MCF 10A (cell line): ENCODE measurements around the gene TSR3. TPM values are rescaled to one million over a fixed set of nuclear protein-coding genes. Genes with fewer than 3 reads are reported as not detected.

Experiments
- BruUV-seq: library from RNA; stranded (reverse); fragments of 400-500 nt; replicated peaks from 2 replicates; lab custom pipeline; 2021; lab: Mats Ljungman, UMichigan
- CTCF ChIA-PET: fragments of 300-600 bp; sonication (Branson Sonifier 250); formaldehyde crosslinking; extraction: SDS; loops from one replicate; lab custom pipeline; 2021; ENCODE audit warnings: antibody characterized with exemption, inconsistent platforms; lab: Yijun Ruan, JAX
- POLR2A ChIA-PET: fragments of 300-600, 350-650 bp; sonication (Branson Sonifier 250); formaldehyde crosslinking; extraction: SDS; loops from one replicate; lab custom pipeline; 2020; ENCODE audit warnings: antibody characterized with exemption, inconsistent platforms; lab: Yijun Ruan, JAX
- DNase-seq: peaks from one replicate; pipeline ENCODE4 v3.0.0-alpha.2; 2018; ENCODE audit not compliant: unreplicated experiment
- H3K27ac Mint-ChIP-seq: one replicate; pipeline ENCODE4 v1.8.0; 2022; ENCODE audit warnings: mild to moderate bottlenecking, low read depth, mixed read lengths; ENCODE audit not compliant: unreplicated experiment
- H3K27me3 Mint-ChIP-seq: one replicate; pipeline ENCODE4 v1.8.0; 2022; ENCODE audit warnings: mixed read lengths; ENCODE audit not compliant: insufficient read depth, unreplicated experiment
- H3K36me3 Mint-ChIP-seq: one replicate; pipeline ENCODE4 v1.8.0; 2022; ENCODE audit warnings: mild to moderate bottlenecking, moderate library complexity, mixed read lengths; ENCODE audit not compliant: insufficient read depth, unreplicated experiment
- H3K4me1 Mint-ChIP-seq: one replicate; pipeline ENCODE4 v1.8.0; 2022; ENCODE audit warnings: mixed read lengths; ENCODE audit not compliant: insufficient read depth, unreplicated experiment
- H3K4me3 Mint-ChIP-seq: one replicate; pipeline ENCODE4 v1.8.0; 2022; ENCODE audit warnings: mild to moderate bottlenecking, moderate library complexity, mixed read lengths; ENCODE audit not compliant: unreplicated experiment
- H3K9me3 Mint-ChIP-seq: one replicate; pipeline ENCODE4 v1.8.0; 2022; ENCODE audit warnings: mixed read lengths; ENCODE audit not compliant: unreplicated experiment
- intact Hi-C: fragments of 100-400 bp; cut with micrococcal nuclease; formaldehyde crosslinking; loops from 2 replicates; pipeline ENCODE4 v1.14.1; 2022
- total RNA-seq: library from RNA; stranded (reverse); gene quantifications from 2 replicates; pipeline ENCODE4 v1.2.3, GENCODE V29; 2022
- TF ChIP-seq, protein P1 (sequence below): fragments of 200-600 bp; IDR thresholded peaks from one replicate; pipeline ENCODE4 v1.8.0; 2022; ENCODE audit warnings: antibody characterized with exemption, mild to moderate bottlenecking; ENCODE audit not compliant: unreplicated experiment

TSR3 gene
- total RNA-seq, 1 experiment from 2014 or later, result 49.6 TPM

DNA sequence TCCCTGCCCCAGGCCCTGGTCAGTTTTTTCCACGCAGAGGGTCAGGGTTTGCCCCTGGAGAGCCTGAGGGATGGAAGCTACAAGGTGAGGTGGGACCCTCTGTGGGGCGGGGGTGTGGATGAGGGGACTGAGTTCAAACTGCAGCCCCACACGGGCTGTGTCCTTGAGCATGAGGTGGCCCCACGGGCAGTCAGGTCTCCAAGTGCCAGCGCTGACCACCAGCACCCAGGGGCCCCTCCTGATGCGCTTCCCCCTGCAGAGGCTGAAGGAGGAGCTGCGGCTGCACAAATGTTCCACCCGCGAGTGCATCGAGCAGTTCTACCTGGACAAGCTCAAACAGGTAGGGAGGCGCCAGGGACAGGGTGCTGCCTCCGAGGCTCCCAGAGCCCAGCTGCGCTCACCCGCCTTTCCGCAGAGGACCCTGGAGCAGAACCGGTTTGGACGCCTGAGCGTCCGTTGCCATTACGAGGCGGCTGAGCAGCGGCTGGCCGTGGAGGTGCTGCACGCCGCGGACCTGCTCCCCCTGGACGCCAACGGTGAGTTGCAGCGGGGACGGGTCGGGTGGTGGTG is 4.3 kb downstream of the TSR3 start:
- TF ChIP-seq, protein P1, sequence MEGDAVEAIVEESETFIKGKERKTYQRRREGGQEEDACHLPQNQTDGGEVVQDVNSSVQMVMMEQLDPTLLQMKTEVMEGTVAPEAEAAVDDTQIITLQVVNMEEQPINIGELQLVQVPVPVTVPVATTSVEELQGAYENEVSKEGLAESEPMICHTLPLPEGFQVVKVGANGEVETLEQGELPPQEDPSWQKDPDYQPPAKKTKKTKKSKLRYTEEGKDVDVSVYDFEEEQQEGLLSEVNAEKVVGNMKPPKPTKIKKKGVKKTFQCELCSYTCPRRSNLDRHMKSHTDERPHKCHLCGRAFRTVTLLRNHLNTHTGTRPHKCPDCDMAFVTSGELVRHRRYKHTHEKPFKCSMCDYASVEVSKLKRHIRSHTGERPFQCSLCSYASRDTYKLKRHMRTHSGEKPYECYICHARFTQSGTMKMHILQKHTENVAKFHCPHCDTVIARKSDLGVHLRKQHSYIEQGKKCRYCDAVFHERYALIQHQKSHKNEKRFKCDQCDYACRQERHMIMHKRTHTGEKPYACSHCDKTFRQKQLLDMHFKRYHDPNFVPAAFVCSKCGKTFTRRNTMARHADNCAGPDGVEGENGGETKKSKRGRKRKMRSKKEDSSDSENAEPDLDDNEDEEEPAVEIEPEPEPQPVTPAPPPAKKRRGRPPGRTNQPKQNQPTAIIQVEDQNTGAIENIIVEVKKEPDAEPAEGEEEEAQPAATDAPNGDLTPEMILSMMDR, result no peak
- Mint-ChIP-seq H3K36me3 (peaks cover 10% of the 10 kb centered on the region), H3K27me3 (no peaks in the 10 kb centered on the region), H3K4me3 (no peak overlapping the region), H3K4me1 (peaks cover 13% of the 10 kb centered on the region), H3K27ac (no peak overlapping the region), H3K9me3 (no peaks in the 10 kb centered on the region)
- intact Hi-C loops, result no loop called here
- CTCF ChIA-PET, result interaction anchor here (0.6 kb wide), 2 partner anchors 185 to 231 kb away, joined by 3 read pairs; no protein-coding TSS in a partner anchor
- POLR2A ChIA-PET, result interaction anchor here (1.2 kb wide), 1 partner anchor 38 kb away, joined by 3 read pairs; no protein-coding TSS in a partner anchor
- BruUV-seq, result no TSS peak
- DNase-seq, result no peak

DNA sequence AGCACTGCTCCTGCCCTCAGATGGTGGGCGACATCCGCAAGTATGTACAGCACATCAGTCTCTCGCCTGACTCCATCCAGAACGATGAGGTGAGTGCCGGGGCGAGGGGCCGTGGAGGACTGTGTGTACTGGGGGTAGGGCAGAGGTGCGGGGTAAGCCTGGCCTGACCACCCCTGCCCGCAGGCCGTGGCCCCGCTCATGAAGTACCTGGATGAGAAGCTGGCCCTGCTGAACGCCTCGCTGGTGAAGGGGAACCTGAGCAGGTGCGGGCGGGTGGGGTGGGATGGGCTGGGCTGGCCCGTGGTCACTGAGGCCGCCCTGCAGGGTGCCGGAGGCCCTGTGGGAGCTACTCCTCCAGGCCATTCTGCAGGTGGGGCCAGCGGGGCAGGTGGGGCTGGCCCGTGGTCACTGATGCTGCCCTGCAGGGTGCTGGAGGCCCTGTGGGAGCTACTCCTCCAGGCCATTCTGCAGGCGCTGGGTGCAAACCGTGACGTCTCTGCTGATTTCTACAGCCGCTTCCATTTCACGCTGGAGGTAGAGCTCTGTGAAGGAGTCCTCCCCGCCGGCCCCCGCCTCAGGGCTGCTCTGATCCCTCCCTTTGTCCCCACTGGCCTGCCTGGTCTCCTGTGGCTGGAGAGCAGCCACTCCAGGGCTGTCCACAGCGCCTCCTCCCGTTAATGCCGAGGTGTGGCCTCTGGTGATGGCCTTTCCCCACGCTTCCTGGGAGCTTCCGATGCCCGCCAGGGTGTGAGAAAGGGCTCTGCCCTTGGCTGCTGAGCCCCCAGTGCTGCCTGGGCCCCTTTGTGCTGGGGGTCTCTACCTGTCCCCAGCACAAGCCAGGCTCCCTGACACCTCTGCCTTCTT is 5.0 kb downstream of the TSR3 start:
- no peak overlapping the region for H3K27ac Mint-ChIP-seq
- TF ChIP-seq, protein P1, result no peak
- H3K4me1 Mint-ChIP-seq, result peaks cover 13% of the 10 kb centered on the region
- intact Hi-C loops, result no loop called here
- peaks cover 6% of the 10 kb centered on the region for H3K36me3 Mint-ChIP-seq
- DNase-seq, result no peak
- no peak overlapping the region for H3K4me3 Mint-ChIP-seq
- ChIA-PET POLR2A (interaction anchor here (0.9 to 1.2 kb wide), 3 partner anchors 20 to 74 kb away, joined by 3 to 4 read pairs (median 3); no protein-coding TSS in a partner anchor), CTCF (interaction anchor here (0.6 kb wide), 3 partner anchors 24 to 231 kb away, joined by 3 read pairs; no protein-coding TSS in a partner anchor)
- no peaks in the 10 kb centered on the region for H3K27me3 Mint-ChIP-seq
- no peaks in the 10 kb centered on the region for H3K9me3 Mint-ChIP-seq
- no TSS peak for BruUV-seq

DNA sequence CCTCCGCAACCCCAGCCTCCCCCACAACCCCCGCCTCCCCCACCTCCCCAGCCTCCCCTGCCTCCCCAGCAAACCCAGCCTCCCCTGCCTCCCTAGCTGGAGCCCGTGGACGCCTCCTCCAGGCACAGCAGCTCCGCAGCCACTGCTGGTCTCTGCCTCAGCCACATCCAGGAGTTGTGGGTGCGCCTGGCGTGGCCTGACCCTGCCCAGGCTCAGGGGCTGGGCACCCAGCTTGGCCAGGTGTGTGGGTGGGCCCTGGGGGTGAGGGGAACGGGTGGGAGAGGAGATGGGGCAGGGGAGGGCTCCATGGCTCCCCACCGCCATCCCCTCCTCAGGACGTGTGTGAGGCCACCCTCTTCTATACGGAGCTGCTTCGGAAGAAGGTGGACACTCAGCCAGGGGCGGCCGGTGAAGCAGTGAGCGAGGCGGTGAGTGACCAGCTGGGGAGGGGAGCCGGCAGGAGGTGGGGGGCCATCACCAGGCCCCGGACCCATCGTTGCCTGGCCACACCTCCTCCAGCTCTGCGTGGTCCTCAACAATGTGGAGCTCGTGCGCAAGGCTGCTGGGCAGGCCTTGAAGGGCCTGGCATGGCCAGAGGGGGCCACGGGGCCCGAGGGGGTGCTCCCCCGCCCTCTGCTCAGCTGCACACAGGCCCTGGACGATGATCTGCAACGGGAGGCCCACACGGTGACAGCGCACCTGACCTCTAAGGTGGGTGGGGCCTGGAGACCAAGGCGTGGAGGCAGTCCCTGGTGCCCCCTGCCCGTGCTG is 5.8 kb downstream of the TSR3 start:
- TF ChIP-seq, protein P1, result no peak
- intact Hi-C loops, result no loop called here
- Mint-ChIP-seq H3K27ac (no peak overlapping the region), H3K36me3 (peaks cover 6% of the 10 kb centered on the region), H3K27me3 (no peaks in the 10 kb centered on the region), H3K4me1 (peaks cover 13% of the 10 kb centered on the region), H3K9me3 (no peaks in the 10 kb centered on the region), H3K4me3 (no peak overlapping the region)
- ChIA-PET POLR2A (interaction anchor here (0.9 to 1.2 kb wide), 3 partner anchors 20 to 75 kb away, joined by 3 to 4 read pairs (median 3); no protein-coding TSS in a partner anchor), CTCF (interaction anchor here (0.6 kb wide), 3 partner anchors 23 to 703 kb away, joined by 3 read pairs; no protein-coding TSS in a partner anchor)
- no peak for DNase-seq
- BruUV-seq, result no TSS peak
